Measurements from ENCODE around the gene AKAP8. TPM values are rescaled to one million over a fixed set of nuclear protein-coding genes. Genes with fewer than 3 reads are reported as not detected.
"Not testable (repeated sequence)": the region's sequence is repeated elsewhere in the genome, so short reads cannot be mapped to it uniquely, and the experiment has no call there.

The AKAP8 gene
- total and polyA plus RNA-seq, 10 donors = 13.9 to 51.3 (median 30.6) TPM

- no peak for TF ChIP-seq CTCF (IDR thresholded peaks at IDR 0.05 in 8 of 11, conservative IDR thresholded peaks at IDR 0.05 in 3 of 11)
- no peak for TF ChIP-seq POLR2AphosphoS5 (IDR thresholded peaks at IDR 0.05)
- no peak for TF ChIP-seq POLR2A (IDR thresholded peaks at IDR 0.05)
- intact Hi-C loops (cut with DNase I; ENCODE audit: low total_unique reads) = loop anchor here (5.0 kb wide), 1 partner anchor 36 kb away; no protein-coding TSS in a partner anchor
Observed at GRCh38 chr19:15418231-15418578, 38.6 kb upstream of the AKAP8 start.

GRCh38 chr19:15417699-15418098 lies 38.1 kb upstream of the AKAP8 start:
- Histone ChIP-seq H3K27me3 (replicated peaks in 1 of 7) (no peaks in the 10 kb centered on the region), H3K4me3 (peak overlapping the region; percentile 84 to 100 (median 99)), H3K4me1 (peaks cover 23 to 69% (median 56%) of the 10 kb centered on the region in 6 donors), H3K36me3 (peaks cover 0 to 60% (median 17%) of the 10 kb centered on the region in 6 donors), H3K27ac (peak overlapping the region in 5 of 8 donors; percentile 90 to 94 (median 92)), H3K9me3 (no peaks in the 10 kb centered on the region)
- 13 to 16% (median 14%) methylated on average over 6 to 9 of the region's 9 CpGs for WGBS, 5 donors
- intact Hi-C loops (cut with DNase I; ENCODE audit: low total_unique reads) = loop anchor here (5.0 kb wide), 1 partner anchor 35 kb away; no protein-coding TSS in a partner anchor
- no peak for TF ChIP-seq CTCF (IDR thresholded peaks at IDR 0.05 in 8 of 11, conservative IDR thresholded peaks at IDR 0.05 in 3 of 11)
- DNase-seq = peak; percentile 59

More at GRCh38 chr19:15418231-15418578, 38.6 kb upstream of the AKAP8 start:
- Histone ChIP-seq H3K4me3 (peak overlapping the region; percentile 84 to 100 (median 99)), H3K4me1 (peaks cover 19 to 64% (median 51%) of the 10 kb centered on the region in 6 donors), H3K27ac (peak overlapping the region; percentile 48 to 94 (median 90)), H3K27me3 (replicated peaks in 1 of 7) (no peaks in the 10 kb centered on the region), H3K9me3 (peaks cover 0 to 4% (median 3%) of the 10 kb centered on the region in 8 donors), H3K36me3 (peaks cover 0 to 60% (median 22%) of the 10 kb centered on the region in 6 donors)
- WGBS, 5 donors = 0 to 1% (median 0%) methylated on average over 16 of the region's 16 CpGs
- no peak for DNase-seq

GRCh38 chr19:15412832-15413231 lies 33.2 kb upstream of the AKAP8 start:
- H3K4me1 ChIP-seq = peaks cover 36 to 100% (median 81%) of the 10 kb centered on the region in 6 donors
- TF ChIP-seq CTCF (IDR thresholded peaks at IDR 0.05 in 8 of 11, conservative IDR thresholded peaks at IDR 0.05 in 3 of 11) (no peak), POLR2A (IDR thresholded peaks at IDR 0.05) (no peak), POLR2AphosphoS5 (IDR thresholded peaks at IDR 0.05) (no peak)

GRCh38 chr19:15411351-15411750 lies 31.8 kb upstream of the AKAP8 start:
- H3K4me3 ChIP-seq; intact Hi-C loops (cut with DNase I; ENCODE audit: low total_unique reads); H3K9me3 ChIP-seq; DNase-seq; H3K27me3 ChIP-seq (replicated peaks in 1 of 7): not testable (repeated sequence)
- Histone ChIP-seq H3K4me1 (peaks cover 24 to 100% (median 76%) of the 10 kb centered on the region in 6 donors), H3K36me3 (peaks cover 0 to 98% (median 23%) of the 10 kb centered on the region in 6 donors), H3K27ac (peak overlapping the region in 6 of 8 donors; percentile 4 to 57 (median 38))
- WGBS, 5 donors = 66 to 89% (median 77%) methylated on average over 2 of the region's 2 CpGs
- peak in 2 of 3 donors; percentile 37 to 44 for TF ChIP-seq POLR2AphosphoS5 (IDR thresholded peaks at IDR 0.05)

More at GRCh38 chr19:15412832-15413231, 33.2 kb upstream of the AKAP8 start:
- Histone ChIP-seq H3K36me3 (peaks cover 0 to 88% (median 23%) of the 10 kb centered on the region in 6 donors), H3K9me3 (no peaks in the 10 kb centered on the region), H3K4me3 (no peak overlapping the region), H3K27ac (peak overlapping the region in 2 of 8 donors; percentile 19 to 50), H3K27me3 (replicated peaks in 1 of 7) (no peaks in the 10 kb centered on the region)
- intact Hi-C loops (cut with DNase I; ENCODE audit: low total_unique reads) = no loop called here
- no peak for DNase-seq
- WGBS, 5 donors = 72 to 89% (median 79%) methylated on average over 4 of the region's 4 CpGs

Measured in spleen (tissue), 11 donors.